OCI-M2 (cell line): ENCODE results near the gene GPR146.

Experiments used
- DNase-seq: peaks from one replicate; lab custom pipeline; 2025; ENCODE audit not compliant: unreplicated experiment; lab: John Stamatoyannopoulos, UW

The GPR146 gene

GRCh38 chr7:1056785-1057410 is 12.6 kb downstream of the GPR146 start:
- no peak for DNase-seq

GRCh38 chr7:1057416-1058291 is 13.3 kb downstream of the GPR146 start:
- DNase-seq: no peak

GRCh38 chr7:1058311-1058710 is 14.0 kb downstream of the GPR146 start:
- no peak for DNase-seq

GRCh38 chr7:1058821-1059199 is 14.5 kb downstream of the GPR146 start:
- no peak for DNase-seq

GRCh38 chr7:1059200-1060091 is 15.1 kb downstream of the GPR146 start:
- DNase-seq: no peak

GRCh38 chr7:1060315-1061072 is 16.1 kb downstream of the GPR146 start:
- no peak for DNase-seq

GRCh38 chr7:1061180-1061579 is 16.8 kb downstream of the GPR146 start:
- no peak for DNase-seq

- no peak for DNase-seq
These were observed 18.2 kb downstream of the GPR146 start for GRCh38 chr7:1062296-1063294.

GRCh38 chr7:1063361-1063760 is 19.0 kb downstream of the GPR146 start:
- DNase-seq: no peak

- no peak for DNase-seq
These were observed 20.2 kb downstream of the GPR146 start for GRCh38 chr7:1064581-1064980.

- DNase-seq: no peak
These were observed 20.9 kb downstream of the GPR146 start for GRCh38 chr7:1065263-1065584.

GRCh38 chr7:1065585-1066241 is 21.4 kb downstream of the GPR146 start:
- no peak for DNase-seq

- no peak for DNase-seq
These were observed 21.9 kb downstream of the GPR146 start for GRCh38 chr7:1066242-1066588.

GRCh38 chr7:1068013-1068412 is 23.7 kb downstream of the GPR146 start:
- no peak for DNase-seq

GRCh38 chr7:1068619-1069018 is 24.3 kb downstream of the GPR146 start:
- no peak for DNase-seq

GRCh38 chr7:1070544-1071011 is 26.2 kb downstream of the GPR146 start:
- no peak for DNase-seq

- DNase-seq: no peak
These were observed 27.4 kb downstream of the GPR146 start for GRCh38 chr7:1071731-1072254.

GRCh38 chr7:1073142-1073977 is 29.0 kb downstream of the GPR146 start:
- no peak for DNase-seq
